Measurements from ENCODE around the gene STAMBP.
"Not testable (repeated sequence)": the region's sequence is repeated elsewhere in the genome, so short reads cannot be mapped to it uniquely, and the experiment has no call there.

Gene STAMBP

GRCh38 chr2:73897240-73897583, 68.5 kb downstream of the STAMBP start:
- no peak for DNase-seq (ENCODE audit: low read depth)
- H3K4me3 ChIP-seq (ENCODE audit: low read depth, low read length) = no peak overlapping the region
- TF ChIP-seq CTCF (IDR thresholded peaks at IDR 0.05; ENCODE audit: insufficient read depth, low read depth, low read length, missing control alignments) = no peak

DNA sequence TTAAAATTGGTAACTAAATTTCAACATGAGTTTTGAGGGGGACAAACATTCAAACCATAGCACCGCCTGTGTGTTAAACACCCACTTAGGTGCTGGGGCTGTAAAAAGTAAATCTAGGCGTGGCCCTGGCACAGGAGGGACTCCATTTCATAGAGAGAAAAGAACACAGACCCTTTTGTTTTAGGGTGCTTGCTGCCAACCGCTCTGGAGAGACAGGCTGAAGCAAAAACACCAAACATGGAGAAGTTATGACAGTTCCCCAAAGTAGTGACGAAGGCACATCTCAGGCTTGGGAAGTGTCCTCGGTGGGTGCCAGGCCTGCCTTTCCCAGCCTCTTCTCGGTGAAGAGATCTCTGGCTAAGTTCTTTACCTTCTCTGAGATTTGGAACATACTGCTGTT, 69.2 kb downstream of the STAMBP start:
- no peak for DNase-seq (ENCODE audit: low read depth)
- no peak for TF ChIP-seq CTCF (IDR thresholded peaks at IDR 0.05; ENCODE audit: insufficient read depth, low read depth, low read length, missing control alignments)
- no peak overlapping the region for H3K4me3 ChIP-seq (ENCODE audit: low read depth, low read length)

DNA sequence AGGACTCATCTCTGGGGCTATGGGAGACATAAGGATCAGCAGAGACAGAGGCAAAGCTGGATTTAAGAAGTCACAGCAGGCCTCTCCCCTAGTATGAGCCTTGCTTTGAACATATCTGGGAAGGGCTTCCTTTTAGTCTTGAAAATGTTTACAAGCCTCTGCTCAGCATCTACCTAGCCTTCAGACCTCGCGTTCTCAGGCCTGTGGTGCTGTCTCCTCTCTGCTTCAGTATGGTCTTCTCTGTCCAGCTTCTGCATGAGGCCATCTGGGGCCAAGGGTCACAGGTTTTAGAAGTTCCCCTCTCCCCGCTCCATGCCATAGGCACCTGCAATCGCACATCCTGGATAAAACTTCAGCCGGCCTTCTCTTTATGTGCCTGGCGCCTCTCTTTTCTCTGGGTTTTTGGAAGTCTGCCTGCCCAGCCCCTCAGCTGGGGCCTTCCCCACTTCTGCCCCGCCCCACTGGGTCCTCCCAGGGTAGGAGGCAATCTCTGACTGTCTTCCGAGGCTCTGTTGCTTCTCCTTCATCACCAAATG, 71.1 kb downstream of the STAMBP start:
- no peak overlapping the region for H3K4me3 ChIP-seq (ENCODE audit: low read depth, low read length)
- no peak for DNase-seq (ENCODE audit: low read depth)
- no peak for TF ChIP-seq CTCF (IDR thresholded peaks at IDR 0.05; ENCODE audit: insufficient read depth, low read depth, low read length, missing control alignments)

GRCh38 chr2:73901143-73901542, 72.4 kb downstream of the STAMBP start:
- no peak for TF ChIP-seq CTCF (IDR thresholded peaks at IDR 0.05; ENCODE audit: insufficient read depth, low read depth, low read length, missing control alignments)
- no peak overlapping the region for H3K4me3 ChIP-seq (ENCODE audit: low read depth, low read length)
- no peak for DNase-seq (ENCODE audit: low read depth)

DNA sequence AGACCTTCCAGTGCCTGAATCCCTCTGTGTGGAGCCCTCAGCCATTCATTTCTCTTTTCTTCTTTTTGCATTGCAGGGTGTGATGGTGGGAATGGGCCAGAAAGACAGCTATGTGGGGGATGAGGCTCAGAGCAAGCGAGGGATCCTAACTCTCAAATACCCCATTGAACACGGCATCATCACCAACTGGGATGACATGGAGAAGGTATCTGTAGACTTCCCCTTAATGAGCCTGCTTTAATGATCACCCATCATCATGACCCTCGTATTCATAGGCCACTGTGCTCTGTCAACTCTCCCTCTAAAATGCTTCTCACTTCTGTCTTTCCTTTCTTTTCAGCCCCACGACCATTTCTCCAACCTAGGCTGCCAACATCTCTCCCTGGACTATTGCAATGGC, 73.5 kb downstream of the STAMBP start:
- DNase-seq (ENCODE audit: low read depth) = no peak
- no peak for TF ChIP-seq CTCF (IDR thresholded peaks at IDR 0.05; ENCODE audit: insufficient read depth, low read depth, low read length, missing control alignments)
- no peak overlapping the region for H3K4me3 ChIP-seq (ENCODE audit: low read depth, low read length)

DNA sequence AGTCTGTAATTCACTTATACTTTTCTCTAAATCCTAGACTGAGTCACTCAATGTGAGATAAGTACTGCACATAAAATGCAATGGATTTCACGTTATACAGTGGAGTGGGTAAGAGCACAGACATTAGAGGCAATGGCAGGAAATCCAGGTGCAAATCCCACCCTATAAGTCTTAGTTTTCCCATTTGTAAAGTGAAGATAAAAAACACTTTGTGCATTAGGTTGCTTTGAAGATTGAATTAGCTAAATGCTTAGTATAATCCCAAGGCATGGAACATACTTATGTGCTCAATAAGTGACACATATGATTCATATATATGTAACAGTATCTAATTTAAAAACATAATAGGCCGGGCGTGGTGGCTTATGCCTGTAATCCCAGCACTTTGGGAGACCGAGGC, 74.6 kb downstream of the STAMBP start:
- H3K4me3 ChIP-seq (ENCODE audit: low read depth, low read length) = no peak overlapping the region
- no peak for TF ChIP-seq CTCF (IDR thresholded peaks at IDR 0.05; ENCODE audit: insufficient read depth, low read depth, low read length, missing control alignments)

DNA sequence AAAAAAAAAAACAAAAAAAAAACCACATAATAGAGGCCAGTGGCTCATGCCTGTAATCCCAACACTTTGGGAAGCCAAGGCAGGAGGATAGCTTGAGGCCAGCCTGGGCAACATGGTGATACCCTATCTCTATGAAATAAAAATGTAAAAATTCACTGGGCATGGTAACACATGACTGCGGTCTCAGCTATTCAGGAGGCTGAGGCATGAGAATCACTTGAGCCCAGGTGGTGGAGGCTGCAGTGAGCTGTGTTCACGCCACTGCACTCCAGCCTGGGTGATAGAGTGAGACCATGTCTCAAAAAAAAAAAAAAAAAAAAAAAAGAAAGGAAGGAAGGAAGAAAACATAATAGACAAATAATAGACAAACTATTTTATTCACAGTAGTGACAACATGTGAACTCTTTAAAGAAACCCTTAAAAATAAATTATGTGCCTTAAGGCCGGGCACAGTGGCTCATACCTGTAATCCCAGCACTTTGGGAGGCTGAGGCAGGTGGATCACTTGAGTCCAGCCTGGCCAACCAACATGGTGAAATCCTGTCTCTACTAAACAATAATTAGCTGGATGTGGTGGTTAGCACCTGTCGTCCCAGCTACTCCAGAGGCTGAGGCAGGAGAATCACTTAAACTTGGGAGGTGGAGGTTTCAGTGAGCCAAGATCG, 75.3 kb downstream of the STAMBP start:
- H3K4me3 ChIP-seq (ENCODE audit: low read depth, low read length); DNase-seq (ENCODE audit: low read depth): not testable (repeated sequence)

More for the DNA sequence above, 74.6 kb downstream of the STAMBP start:
- DNase-seq (ENCODE audit: low read depth) = no peak

All from GM12865 (cell line).